T-helper 2 cell treated with Interferon-gamma antibody and Interleukin-4, amounts not matched to agents 100 ng/mL and 5 ng/mL, for 36 hours (primary cell): ENCODE data around the gene DOCK1. TPM values are rescaled to one million over a fixed set of nuclear protein-coding genes. Genes with fewer than 3 reads are reported as not detected.
"Not testable (repeated sequence)": the region's sequence is repeated elsewhere in the genome, so short reads cannot be mapped to it uniquely, and the experiment has no call there.

Source experiments
- intact Hi-C: fragments of 100-400 bp; cut with micrococcal nuclease; formaldehyde crosslinking; loops from one replicate; pipeline ENCODE4 v1.15.1; 2023
- total RNA-seq: library from RNA; stranded (reverse); gene quantifications from 2 replicates; pipeline ENCODE4 v1.2.3, GENCODE V29; 2022

Gene DOCK1
- total RNA-seq = 0.41 and 0.64 TPM in 2 replicates

DNA sequence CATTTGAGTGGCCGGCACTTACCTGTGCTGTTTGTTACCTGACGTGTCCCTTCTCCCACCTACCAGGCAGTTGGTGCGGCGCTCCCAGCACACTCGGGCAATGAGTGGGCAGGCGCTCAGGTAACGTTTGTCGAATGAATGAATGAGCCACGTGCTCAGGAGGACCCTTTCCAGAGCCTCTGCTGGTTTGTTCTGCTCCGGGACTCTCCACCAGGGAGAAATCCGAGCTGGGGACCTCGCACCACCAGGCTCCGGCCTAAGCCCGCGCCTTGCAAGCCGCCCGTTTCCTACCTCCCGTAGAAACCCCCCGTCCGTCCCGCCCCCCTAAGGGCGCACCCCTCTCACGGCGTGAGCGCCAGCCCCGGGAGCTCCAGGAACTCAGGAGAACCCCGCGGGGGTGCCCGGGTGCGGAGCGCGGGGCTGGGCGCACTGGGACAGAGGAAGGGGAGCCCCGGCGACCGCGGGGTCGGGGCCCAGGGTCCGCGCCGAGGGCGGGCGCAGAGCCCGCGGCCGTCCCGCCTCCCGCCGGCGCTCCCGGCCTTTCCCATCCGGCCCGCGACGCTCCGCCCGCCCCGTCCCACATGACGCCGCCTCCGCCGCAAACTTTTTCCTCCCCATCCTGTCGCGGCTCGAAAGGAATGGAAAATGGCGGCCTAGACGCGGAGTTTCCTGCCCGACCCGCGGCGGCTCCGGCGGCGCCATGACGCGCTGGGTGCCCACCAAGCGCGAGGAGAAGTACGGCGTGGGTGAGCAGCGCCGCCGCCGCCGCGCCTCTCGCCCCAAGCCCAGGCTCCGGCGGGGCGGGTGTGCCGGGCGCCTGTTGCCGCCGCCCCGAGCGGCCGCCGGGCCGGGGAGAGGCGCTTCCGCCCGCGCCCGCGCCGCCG lies at the start of gene DOCK1:
TSS of gene DOCK1 (plus strand) at position 611 of the 884 bp plus-strand sequence. CDS start at position 701, 90 bp downstream.
- intact Hi-C loops = no loop called here

DNA sequence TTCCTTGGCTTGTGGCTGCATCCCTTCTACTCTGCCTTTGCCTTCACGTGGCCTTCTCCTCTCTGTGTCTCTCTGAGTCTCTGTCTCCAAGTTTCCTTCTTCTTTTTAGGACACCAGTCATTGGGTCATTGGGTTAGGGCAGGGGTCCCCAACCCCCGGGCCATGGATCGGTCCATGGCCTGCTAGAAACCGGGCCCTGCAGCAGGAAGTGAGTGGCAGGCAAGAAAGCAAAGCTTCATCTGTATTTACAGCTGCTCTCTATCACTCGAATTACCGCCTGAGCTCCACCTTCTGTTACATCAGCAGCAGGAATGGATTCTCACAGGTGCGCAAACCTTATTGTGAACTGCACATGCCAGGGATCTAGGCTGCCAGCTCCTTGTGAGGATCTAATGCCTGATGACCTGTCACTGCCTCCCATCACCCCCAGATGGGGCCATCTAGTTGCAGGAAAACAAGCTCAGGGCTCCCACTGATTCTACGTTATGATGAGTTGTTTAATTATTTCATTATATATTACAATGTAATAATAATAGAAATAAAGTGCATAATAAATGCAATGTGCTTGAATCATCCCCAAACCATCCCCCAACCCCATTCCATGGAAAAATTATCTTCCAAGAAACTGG lies 47.9 kb upstream of the DOCK1 start:
- intact Hi-C loops = no loop called here

DNA sequence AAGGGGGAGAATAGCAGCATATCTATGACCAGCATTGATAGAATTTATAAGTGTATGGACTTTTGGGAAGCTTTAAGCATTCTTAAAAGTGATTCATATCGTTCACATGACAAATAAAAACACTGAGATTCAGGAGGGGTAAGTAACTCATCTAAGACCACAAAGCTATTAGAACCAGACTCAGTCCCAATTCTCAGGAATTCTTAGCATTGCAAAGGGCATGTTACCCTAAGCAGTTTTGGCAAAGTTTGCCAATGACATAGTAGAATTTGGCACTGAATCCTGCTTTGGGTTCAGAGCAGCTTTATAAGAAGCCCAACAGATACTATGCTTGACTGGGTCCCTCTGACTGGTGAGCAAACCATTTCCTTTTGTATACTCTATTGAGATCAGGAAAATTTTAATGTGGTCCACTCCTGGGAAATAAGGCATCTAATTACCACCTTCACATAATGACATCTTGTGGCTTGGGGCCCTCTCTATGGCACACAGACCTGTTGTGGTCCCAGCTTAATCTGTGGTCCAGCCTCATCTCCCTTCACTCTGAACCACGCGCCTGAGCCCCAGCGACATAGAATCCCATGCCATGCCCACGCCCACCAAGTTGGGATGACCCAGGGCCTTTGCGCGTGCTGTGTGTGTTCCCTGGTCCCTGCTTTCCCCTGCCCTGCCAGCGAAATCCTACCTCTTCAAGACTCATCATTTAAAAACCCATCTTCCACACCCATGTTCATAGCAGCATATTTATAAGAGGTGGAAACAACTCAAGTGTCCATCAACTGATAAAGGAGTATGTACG lies 37.5 kb upstream of the DOCK1 start:
- intact Hi-C loops = no loop called here

DNA sequence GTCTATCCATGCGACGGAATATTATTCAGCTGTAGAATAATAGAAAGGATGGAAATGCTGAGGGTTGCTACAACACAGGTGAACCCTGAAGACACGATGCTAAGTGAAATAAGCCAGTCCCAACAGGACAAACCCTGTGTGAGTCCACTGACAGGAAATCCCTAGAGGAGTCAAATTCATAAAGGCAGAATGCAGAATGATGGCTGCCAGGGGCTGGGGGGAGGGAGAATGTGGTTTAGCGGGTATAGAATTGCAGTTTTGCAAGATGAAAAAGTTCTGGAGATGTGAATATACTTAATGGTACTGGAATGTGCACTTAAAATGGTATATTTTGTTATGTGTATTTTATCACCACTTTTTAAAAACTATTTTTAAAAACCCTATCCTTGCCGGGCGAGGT lies 36.9 kb upstream of the DOCK1 start:
- intact Hi-C loops = no loop called here

DNA sequence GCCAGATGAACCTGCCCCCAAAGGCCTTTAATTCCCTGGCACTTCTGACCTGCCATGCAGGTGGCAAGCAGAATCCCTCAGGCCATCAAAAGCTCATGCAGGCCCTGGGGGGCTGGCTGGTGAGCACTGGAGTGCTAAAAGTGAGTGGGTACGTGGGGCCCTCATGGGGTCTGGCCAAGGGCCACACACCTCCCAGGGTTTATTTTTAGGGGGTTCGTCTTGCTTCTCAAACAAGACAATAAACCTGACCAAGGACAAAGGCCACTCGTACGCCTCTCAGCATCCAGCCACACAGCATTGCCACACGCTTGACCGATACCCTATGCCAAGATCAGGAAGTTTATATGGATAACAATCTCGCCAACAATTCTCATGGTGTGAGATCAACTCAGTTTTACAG lies 33.1 kb upstream of the DOCK1 start:
- intact Hi-C loops = no loop called here

DNA sequence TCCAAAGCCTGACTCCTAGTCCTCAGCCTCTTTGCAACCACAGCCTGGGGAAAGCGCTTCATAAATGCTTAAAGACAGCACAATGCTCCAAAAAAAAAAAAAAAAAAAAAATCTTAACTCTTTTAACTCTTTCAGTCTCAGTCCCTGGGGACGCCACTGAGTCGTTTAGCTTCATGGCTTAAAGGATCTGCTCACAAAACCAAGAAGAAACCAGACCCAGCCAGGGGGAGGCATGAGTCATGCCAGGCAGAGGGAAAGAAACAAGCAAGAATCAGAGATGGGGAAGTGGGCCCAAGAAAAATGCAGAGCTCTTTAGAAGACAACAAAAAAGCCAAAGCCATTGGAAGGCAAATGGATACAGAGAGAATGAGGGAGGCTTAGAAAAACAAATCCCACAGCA lies 32.5 kb upstream of the DOCK1 start:
- intact Hi-C loops = no loop called here

DNA sequence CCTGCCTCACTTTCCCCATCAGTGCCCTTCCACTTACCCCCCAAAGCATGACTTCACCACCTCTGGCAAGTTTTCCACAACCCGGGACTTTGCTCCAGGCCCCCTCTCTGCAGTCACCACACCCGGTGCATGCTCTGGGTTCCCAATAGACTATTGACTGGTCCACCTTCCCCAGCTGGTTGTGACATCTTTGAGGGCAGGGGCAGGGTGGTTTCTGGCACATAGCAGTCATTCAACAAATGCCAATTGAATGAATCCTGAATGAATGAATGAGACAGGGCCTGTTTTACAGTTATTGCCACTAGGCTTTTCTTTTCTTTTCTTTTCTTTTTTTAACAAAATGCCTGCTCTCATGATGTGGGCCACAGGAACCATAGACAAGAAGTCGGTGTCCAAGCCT lies 28.8 kb upstream of the DOCK1 start:
- intact Hi-C loops = no loop called here

DNA sequence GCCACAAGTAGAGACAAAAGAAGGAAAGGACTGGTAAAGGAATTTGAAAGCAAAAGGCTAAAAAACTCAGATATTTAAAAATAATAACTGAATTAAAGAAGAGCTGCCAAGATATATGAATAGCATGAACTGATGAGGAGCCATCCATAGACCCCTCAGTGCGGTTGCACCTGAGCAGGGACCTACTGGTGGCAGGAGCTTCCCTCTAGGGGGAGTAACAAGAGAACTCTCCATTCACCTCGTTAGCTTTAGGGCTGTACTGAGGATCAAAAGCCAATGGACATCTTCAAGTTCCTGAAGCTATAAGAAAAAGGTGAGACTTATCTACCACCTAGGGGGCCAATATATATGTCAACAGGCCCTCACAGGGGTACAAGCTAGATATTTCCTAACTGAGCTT lies 27.8 kb upstream of the DOCK1 start:
- intact Hi-C loops = no loop called here

DNA sequence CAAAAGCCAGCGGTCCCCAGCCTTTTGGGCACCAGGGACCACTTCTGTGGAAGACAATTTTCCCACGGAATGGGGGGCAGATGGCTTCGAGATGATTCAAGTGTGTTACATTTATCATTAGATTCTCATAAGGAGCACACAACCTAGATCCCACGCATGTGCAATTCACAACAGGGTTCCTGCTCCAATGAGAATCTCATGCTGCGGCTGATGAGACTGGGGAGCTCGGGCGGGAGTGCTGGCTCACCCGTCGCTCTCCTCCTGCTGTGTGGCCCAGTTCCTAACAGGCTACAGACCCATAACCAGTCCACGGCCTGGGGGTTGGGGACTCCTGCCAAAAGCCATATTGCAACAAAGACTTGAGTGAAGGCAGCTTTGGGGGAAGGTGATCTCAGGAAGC lies 26.6 kb upstream of the DOCK1 start:
- intact Hi-C loops = no loop called here

DNA sequence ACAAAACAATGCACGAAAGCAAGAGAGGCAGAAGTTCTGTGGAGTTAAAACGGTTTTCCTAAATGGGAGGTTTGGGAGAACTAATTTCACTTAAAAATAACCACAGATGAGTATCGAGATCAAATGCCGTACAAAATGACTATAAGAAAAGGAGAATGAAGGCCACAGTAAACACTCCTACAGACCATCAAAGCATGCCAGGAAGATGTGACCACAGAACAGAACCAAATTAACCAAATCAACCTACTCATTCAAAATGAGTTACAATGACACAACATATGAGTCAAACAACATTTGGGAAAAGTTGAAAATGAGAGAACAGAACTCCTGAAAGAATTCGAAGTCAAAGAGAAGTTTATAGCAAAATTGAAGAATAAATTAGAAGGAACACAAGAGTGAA lies 24.3 kb upstream of the DOCK1 start:
- intact Hi-C loops = no loop called here

DNA sequence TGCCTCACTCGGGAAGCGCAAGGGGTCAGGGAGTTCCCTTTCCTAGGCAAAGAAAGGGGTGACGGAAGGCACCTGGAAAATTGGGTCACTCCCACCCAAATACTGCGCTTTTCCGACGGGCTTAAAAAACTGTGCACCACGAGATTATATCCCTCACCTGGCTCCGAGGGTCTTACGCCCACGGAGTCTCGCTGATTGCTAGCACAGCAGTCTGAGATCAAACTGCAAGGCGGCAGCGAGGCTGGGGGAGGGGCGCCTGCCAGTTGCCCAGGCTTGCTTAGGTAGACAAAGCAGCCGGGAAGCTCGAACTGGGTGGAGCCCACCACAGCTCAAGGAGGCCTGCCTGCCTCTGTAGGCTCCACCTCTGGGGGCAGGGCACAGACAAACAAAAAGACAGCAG lies 23.2 kb upstream of the DOCK1 start:
- intact Hi-C loops = not testable (repeated sequence)

DNA sequence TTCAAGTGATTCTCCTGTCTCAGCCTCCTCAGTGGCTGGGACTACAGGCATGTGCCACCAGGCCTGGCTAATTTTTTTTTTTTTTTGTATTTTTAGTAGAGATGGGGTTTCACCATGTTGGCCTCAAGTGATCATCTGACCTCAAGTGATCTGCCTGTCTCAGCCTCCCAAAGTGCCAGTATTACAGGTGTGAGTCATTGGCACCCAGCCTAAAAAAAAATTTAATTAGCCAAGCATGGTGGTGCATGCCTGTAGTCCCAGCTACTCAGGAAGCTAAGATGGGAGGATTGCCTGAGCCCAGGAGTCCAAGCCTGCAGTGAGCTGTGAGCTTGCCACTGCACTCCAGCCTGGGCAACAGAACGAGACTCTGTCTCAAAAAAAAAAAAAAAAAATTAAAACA lies 16.8 kb upstream of the DOCK1 start:
- intact Hi-C loops = not testable (repeated sequence)

DNA sequence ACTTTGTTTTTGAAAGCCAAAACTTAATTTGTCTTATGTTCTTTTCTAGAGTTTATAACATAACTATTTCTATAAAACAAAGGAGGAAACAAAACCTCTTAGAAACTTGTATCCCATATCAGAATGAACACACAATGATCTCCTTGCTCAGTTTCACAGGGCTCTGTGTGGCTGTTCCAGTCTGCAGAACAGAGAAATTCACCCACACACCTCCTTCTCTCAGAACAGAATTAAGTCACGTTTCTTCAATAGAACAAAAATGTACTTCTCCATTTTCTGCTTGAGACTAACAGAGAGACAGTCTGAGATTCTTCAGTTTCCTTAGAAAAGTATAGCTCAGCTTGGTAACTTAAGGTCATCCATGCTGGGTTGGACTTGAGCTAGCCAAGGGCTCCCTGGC lies 15.8 kb upstream of the DOCK1 start:
- intact Hi-C loops = no loop called here

DNA sequence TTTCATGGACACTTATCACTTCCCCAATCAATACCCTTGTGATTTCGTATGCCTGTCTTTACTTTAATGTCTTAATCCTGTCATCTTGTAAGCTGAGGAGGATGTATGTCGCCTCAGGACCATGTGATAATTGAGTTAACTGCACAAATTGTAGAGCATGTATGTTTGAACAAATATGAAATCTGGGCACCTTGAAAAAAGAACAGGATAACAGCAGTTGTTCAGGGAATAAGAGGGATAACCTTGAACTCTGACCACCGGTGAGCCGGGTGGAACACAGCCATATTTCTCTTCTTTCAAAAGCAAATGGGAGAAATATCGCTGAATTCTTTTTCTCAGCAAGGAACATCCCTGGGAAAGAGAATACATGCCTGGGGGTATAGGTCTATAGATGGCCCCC lies 14.4 kb upstream of the DOCK1 start:
- intact Hi-C loops = not testable (repeated sequence)

DNA sequence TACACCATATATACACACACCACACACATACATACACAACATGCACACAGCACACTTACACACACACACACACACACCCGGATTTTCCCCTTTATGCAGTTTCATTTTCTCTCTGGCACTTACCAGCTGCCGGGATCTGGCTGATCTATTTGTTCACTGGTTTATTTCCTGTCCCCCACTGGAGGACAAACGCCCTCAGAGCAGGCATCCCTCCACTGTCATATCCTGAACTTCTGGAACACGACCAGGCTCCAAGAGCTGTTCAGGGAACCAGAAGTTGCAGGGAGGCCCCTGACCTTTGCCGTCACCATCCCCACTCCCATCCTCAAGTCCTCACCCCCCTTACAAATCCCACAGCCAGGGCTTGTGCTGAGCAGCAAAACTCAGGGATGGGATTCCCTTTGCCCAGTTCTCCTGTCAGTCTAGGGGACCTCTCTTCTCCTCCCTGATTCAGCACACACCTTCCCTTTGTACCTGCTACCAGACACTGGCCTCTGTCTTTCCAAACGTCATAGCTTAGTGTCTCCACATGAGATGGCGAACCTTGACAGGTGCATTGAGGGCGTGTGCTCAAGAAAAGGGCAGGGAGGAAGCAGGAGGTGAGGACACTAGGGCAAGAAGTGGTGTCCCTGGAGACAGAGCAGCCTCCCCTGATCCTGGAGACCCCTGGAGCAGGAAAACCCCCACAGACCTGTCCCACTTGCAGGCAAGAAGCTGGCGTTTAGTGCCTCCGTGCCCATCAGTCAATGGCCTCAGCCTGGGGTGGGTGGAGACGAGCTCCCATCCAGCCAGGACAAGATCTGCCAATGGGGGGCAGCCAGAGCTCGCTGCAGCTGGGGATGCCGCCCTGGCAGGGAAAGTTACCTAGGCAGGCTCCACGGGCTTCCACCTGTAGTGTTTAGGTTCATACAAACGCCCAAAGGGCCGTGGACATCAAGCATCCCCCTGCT lies 12.7 kb upstream of the DOCK1 start:
- intact Hi-C loops = no loop called here

DNA sequence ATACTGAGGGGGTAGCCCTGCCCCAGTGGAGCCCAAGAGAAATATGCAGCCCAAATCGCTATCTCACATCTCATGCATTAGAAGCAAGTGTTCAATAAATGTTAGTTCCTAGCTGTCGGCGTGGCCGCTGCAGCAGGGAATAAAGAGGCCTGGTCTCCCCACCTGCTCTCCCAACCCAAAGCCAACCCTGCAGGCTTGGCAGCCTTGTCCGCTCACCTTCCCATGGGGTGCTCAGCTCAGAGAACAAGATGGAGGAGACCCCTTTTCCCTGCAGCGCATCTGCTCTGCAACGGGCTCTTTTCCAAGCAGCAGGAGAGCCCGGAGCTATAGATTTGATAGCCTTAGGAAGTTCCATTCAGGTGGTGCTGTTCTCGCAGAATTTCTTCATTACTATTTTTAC lies 12.0 kb upstream of the DOCK1 start:
- intact Hi-C loops = no loop called here

DNA sequence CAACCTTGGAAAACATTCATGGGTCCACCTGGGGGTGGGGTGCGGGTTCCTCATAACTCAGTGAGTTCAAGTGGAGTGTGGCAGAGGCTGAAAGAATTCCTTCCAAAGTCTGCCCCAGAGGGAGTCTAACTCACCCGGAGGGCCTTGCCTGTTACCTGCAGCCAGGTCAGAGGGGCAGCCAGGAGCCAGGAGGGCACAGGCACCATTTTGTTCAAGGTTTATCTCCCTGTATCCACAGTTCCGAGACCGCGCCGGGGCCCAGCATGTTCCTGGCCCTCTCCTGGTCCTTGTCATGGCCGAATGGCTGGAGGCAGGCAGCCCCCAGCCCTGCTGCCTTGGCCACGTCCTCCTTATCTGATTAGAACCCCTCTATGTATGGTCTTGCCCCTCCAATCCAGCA lies 11.4 kb upstream of the DOCK1 start:
- intact Hi-C loops = no loop called here

DNA sequence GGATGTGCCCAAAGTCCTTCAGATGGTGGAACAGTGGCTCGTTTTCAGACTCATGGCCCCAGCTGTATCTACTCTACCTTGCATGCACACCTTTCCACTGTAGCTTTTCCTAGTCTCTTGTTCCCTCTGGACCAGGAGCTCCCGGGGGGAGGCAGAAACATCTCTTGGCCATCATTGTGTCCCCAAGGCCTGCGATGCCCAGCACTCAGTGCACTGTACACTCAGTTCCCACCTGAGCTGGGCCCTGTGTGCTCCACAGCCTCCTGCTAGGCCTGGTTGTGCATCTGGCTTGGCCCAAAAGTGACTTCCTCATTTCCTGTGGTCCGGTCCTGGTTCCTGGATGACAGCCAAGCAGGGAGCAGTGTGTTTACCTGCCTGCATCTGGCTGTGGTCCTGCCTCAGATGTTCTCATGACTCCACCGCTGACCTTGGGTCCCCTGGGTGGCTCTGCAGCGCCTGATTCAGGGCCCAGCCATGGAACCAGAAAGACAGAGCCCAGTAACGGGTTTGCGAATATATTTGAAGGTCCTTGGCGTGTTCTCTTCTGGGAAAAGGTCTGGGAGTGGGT lies 9.9 kb upstream of the DOCK1 start:
- intact Hi-C loops = no loop called here

DNA sequence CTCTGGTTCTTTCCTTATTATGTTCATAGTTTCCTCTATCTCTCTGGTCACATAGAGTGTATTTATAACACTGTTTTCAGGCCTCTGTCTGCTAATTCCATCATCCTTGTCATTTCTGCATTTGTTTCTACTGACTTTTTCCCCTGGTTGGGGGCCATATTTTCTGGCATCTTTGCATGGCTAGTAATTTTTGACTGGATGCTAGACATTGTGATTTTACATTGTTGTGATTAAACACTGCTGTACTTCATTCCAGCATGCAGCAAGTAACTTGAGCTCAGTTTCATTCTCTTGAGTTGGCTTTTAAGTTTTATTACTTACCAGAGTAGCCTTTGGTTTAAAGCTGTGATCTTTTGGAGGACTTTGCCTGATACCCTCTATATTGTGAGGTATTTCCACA lies 6.8 kb upstream of the DOCK1 start:
- intact Hi-C loops = no loop called here

DNA sequence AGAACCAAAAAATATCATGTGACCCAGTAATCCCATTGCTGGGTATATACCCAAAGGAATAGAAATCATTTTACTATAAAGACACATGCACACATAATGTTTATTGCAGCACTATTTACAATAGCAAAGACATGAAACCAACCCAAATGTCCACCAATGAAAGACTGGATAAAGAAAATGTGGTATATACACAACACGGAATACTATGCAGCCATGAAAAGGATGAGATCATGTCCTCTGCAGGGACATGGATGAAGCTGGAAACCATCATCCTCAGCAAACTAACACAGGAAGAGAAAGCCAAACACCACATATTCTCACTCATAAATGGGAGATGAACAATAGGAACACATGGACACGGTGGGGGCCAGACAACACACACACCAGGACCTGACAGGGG lies 5.7 kb upstream of the DOCK1 start:
- intact Hi-C loops = not testable (repeated sequence)

DNA sequence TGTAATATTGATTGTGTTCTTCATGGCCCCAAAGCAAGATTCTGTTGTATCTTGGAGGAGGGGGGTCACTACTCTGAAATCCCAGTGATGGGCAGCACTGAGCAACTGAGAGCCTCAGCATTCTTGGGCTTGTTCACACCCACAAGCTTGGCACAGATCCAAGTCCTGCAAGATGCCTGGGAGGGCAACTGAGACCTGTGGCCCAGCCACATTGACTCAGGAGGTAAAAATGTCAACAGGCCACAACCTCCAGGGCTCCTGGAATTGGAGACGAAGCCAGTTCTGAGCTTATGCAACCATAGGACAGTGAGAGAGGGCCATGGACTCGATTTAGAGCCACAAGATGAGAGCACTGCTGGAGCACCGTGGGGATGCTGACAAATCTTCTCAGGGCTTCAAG lies 3.1 kb upstream of the DOCK1 start:
- intact Hi-C loops = no loop called here
